Measurements from ENCODE around the gene HTT.

Gene HTT

DNA sequence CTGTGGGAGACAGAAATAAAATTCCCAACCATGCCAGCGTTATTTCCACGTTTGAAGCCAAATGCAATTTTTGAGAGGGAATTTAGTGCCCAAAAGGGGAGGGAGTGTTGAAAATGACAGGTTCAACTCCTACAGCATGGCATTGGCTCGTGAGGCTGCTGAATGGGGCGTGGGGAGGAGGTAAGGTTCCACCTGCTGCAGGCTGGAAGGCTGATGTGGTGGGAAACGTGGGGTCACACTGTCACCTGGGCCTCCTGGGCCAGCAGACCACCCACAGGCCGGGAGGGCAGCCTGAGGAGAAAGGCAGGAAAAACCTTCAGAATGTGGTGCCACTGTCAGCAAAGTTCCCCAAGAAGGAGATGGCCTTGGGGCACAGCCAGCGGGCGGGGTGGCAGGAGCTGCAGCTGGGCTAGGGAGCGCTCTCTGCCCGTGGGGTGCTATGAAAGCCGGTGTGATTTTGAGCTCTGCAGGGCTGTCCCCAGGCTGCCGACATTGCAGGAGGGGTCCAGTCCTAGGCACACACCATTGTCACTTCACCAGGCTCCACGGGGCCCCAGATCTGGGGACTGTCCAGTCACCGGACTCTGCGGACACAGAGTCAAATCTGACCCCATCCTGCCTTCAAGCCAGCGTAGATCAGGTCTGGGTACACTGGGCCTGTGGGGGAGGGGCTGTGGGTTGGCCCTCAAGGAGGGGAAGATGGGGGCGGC, 194.1 kb downstream of the HTT start:
- H3K27me3 Mint-ChIP-seq (ENCODE audit: low read depth): peaks cover 3% of the 10 kb centered on the region
- H3K27ac Mint-ChIP-seq: no peak overlapping the region

DNA sequence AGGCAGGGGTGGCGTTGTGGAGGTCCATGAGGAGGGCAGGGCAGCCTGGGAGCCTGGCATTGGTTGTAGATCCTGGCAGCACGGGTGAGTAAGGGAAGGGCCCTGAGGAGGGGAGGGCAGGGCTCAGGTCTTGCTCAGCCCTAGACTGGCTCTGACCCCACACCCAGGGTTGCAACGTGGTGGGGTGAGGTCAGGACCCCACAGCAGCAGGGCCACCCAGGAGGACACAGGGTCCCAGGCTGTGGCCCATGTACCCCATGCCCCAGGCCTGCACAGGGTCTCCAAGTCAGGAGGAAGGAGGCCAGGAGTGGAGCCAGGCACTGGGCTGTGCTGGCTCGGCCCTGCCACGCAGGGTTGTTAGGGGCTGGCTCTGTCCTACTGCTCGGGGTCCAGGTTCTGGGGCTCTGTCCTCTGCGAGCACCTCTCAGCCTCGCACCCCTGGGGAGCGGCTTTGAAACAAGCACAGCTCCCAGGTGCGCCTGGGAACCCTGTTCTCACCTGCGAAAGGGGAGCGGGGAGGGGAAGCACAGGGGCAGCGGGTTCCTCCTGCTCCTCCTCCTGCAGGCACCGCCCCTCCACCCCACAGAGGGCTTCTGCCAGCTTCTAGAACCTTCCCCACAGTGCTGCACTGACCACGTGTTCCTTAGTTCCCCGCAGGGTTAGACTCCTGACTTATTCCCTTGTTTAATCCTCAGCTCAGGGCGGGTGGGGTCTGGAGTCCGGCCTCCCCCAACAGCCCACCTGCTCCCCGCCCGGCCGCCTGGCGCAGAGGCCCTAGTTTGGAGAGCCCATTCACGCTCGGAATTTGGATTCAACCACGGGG, 194.8 kb downstream of the HTT start:
- Mint-ChIP-seq H3K27ac (no peak overlapping the region), H3K9me3 (no peaks in the 10 kb centered on the region), H3K4me1 (ENCODE audit: low read depth) (no peaks in the 10 kb centered on the region), H3K36me3 (ENCODE audit: low read depth) (no peaks in the 10 kb centered on the region), H3K27me3 (ENCODE audit: low read depth) (peaks cover 4% of the 10 kb centered on the region), H3K4me3 (no peak overlapping the region)

More for the DNA sequence above, 194.1 kb downstream of the HTT start:
- Mint-ChIP-seq H3K4me3 (no peak overlapping the region), H3K36me3 (ENCODE audit: low read depth) (no peaks in the 10 kb centered on the region), H3K9me3 (no peaks in the 10 kb centered on the region), H3K4me1 (ENCODE audit: low read depth) (no peaks in the 10 kb centered on the region)

DNA sequence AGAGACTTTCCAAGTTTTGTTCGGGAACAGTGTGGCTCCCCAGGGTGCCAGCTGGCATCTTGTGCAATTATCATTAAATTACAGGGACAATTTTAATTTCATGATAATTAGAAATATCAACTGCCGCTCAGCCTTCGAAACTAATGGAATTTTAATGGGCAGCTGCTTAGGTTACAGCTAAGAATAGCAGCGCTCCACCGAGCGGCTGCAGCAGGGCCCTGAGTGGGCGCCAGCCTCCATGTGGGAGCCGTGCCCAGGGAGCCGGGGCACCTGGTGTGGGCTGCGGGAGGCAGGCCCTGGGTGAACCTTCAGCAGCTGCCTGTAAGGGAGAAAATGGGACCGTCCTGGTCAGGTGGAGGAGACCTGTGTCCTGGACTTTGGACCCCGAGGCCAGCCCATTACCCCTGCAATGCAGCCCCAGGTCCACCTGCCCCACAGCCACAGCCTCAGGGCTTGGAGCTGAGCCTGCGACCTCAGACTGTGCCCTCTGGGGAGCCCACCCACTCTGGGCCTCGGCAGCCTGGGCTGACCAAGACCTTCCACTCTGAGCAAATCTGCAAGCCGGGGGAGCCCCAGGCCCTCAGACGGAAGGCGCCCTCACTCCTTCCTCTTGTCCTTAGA, 195.6 kb downstream of the HTT start:
- H3K9me3 Mint-ChIP-seq: no peaks in the 10 kb centered on the region
- peaks cover 4% of the 10 kb centered on the region for H3K27me3 Mint-ChIP-seq (ENCODE audit: low read depth)
- no peaks in the 10 kb centered on the region for H3K36me3 Mint-ChIP-seq (ENCODE audit: low read depth)
- H3K27ac Mint-ChIP-seq: no peak overlapping the region
- H3K4me3 Mint-ChIP-seq: no peak overlapping the region
- no peaks in the 10 kb centered on the region for H3K4me1 Mint-ChIP-seq (ENCODE audit: low read depth)

DNA sequence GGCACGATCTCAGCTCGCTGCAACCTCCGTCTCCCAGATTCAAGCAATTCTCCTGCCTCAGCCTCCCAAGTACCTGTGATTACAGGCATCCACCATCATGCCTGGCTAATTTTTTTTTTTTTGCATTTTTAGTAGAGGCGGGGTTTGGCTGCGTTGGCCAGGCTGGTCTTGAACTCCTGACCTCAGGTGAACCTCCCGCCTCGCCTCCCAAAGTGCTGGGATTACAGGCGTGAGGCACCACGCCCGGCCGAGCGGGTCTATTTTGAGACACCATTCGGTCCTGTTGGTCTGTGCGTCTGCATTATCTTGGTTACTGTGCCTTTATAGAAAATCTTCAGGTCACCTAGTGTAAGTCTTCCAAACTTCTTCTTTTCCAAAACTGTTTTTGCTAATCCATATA, 196.7 kb downstream of the HTT start:
- Mint-ChIP-seq H3K4me1 (ENCODE audit: low read depth) (peaks cover 6% of the 10 kb centered on the region), H3K27ac (no peak overlapping the region), H3K9me3 (no peaks in the 10 kb centered on the region), H3K36me3 (ENCODE audit: low read depth) (no peaks in the 10 kb centered on the region), H3K4me3 (no peak overlapping the region), H3K27me3 (ENCODE audit: low read depth) (peaks cover 4% of the 10 kb centered on the region)

DNA sequence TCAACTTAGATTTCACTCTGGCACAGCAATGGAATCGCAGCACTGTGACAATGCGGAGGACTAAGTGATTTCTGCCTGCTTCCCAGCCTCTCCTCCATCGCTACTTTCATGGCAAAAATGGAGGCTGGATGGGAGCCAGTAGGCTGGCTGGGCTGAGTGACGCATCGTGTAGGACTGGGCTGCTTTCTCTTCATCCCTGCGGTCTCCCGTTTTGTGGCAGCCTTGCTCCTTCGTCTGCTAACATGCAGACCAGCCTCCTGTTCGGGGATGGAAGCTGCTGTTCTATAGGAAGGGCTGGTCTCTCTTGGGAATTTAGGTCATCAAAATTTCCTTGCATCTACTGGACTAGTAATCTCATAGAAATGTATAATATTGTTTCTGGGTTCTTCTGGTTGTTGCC, 202.5 kb downstream of the HTT start:
- Mint-ChIP-seq H3K36me3 (ENCODE audit: low read depth) (peaks cover 6% of the 10 kb centered on the region), H3K27me3 (ENCODE audit: low read depth) (peaks cover 14% of the 10 kb centered on the region), H3K27ac (no peak overlapping the region), H3K4me3 (no peak overlapping the region), H3K4me1 (ENCODE audit: low read depth) (peaks cover 6% of the 10 kb centered on the region), H3K9me3 (peaks cover 7% of the 10 kb centered on the region)

DNA sequence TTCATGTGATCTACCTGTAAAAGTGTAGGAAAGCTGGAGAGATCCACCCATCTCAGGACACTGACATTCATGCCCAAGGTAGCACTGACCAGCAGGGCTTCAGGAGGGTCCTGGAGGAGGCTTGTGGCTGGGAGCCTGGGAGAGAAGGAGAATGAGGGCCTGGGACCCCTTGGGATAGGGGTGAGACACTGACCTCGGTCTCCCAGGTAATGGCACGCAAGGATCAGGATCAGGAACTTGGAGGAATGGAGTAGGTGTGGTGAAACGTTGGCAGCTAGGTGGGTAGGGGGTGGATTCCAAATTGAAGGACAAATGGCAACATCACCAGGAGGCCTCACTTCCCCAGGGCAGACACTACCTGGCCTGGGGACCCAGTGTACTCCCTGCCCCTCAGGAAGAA, 206.0 kb downstream of the HTT start:
- Mint-ChIP-seq H3K4me3 (no peak overlapping the region), H3K9me3 (peaks cover 7% of the 10 kb centered on the region), H3K27ac (no peak overlapping the region), H3K4me1 (ENCODE audit: low read depth) (peaks cover 6% of the 10 kb centered on the region), H3K36me3 (ENCODE audit: low read depth) (peaks cover 6% of the 10 kb centered on the region), H3K27me3 (ENCODE audit: low read depth) (peaks cover 17% of the 10 kb centered on the region)

DNA sequence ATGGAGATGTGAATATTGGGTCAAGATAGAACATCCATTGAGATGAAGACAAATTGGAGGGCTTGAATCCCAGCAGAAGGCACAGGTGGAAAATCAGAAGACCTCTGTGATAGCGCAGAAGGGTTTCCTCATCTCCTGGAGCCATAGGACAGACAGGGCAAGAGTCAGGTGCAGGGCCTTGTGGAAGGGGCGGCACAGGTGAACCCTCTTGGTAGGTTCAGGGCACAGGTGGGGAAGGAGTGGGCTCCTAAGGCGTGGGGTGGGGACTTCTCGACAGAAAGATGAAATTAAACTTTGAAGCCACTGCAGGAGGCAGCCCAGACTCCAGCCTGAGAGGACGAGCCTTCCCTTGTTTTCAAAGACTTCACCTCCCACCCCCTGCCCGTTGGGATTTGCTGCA, 209.0 kb downstream of the HTT start:
- Mint-ChIP-seq H3K27me3 (ENCODE audit: low read depth) (peaks cover 16% of the 10 kb centered on the region), H3K4me3 (no peak overlapping the region), H3K4me1 (ENCODE audit: low read depth) (no peaks in the 10 kb centered on the region), H3K27ac (no peak overlapping the region), H3K9me3 (peaks cover 5% of the 10 kb centered on the region), H3K36me3 (ENCODE audit: low read depth) (peaks cover 2% of the 10 kb centered on the region)

DNA sequence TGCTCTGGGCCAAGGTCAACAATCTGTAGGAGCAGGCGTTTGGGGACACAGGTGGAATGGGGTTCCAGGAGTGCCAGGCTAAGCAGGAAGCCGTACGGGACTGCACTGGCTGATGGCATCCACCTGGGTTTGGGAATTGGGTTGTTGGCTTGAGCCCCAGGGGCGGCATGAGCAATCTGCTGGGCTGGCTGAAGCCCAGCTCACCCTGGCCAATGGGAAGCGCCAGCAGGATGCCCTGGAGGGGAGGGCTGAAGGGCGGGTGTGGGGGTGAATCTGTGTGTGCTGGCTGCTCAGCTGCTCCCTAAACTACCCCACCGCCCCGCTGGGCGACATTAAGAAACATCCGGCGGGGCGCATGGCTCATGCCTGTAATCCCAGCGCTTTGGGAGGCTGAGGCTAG, 209.4 kb downstream of the HTT start:
- Mint-ChIP-seq H3K4me1 (ENCODE audit: low read depth) (no peaks in the 10 kb centered on the region), H3K4me3 (no peak overlapping the region), H3K27ac (no peak overlapping the region), H3K27me3 (ENCODE audit: low read depth) (peaks cover 15% of the 10 kb centered on the region), H3K9me3 (peaks cover 2% of the 10 kb centered on the region), H3K36me3 (ENCODE audit: low read depth) (peaks cover 1% of the 10 kb centered on the region)

DNA sequence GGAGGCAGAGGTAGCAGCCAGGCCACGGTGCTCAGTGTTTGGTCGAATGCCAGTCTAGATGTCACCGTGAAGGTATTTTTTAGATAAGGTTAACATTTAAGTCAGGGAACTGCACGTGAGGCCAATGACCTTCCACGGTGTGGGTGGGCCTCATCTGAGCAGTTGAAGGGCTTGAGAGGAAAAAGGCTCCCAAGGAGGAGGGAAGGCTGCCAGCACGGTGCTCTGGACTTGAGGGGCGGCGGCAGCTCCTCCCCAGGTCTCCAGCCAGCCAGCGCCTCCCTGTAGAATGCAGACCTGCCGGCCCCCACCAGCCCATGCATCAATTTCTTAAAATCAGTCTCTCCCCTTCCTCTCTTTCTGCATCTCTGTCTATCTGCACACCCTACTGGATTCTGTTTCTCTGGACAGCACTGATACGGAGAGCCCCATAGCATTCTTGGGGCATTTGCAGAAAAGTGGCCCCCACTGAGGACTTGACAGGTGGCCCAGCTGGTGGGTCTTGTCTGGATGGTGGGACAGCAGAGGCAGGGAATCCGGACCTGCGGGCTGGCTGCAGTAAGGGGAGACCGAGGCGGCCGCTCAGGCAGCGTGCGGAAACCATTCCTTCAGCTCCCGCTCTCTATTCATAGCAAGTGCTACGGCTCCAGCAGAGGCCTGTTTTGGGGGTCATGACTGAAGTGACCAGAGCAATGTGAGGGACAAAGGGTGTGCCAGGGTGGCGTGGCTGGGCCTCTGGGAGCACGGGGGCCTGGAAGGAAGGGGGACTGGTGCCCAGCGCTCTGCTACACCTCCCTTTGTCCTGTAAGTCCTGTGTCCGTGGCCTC, 210.5 kb downstream of the HTT start:
- Mint-ChIP-seq H3K27me3 (ENCODE audit: low read depth) (peaks cover 21% of the 10 kb centered on the region), H3K4me3 (no peak overlapping the region), H3K4me1 (ENCODE audit: low read depth) (no peaks in the 10 kb centered on the region), H3K27ac (no peak overlapping the region), H3K9me3 (no peaks in the 10 kb centered on the region), H3K36me3 (ENCODE audit: low read depth) (no peaks in the 10 kb centered on the region)

DNA sequence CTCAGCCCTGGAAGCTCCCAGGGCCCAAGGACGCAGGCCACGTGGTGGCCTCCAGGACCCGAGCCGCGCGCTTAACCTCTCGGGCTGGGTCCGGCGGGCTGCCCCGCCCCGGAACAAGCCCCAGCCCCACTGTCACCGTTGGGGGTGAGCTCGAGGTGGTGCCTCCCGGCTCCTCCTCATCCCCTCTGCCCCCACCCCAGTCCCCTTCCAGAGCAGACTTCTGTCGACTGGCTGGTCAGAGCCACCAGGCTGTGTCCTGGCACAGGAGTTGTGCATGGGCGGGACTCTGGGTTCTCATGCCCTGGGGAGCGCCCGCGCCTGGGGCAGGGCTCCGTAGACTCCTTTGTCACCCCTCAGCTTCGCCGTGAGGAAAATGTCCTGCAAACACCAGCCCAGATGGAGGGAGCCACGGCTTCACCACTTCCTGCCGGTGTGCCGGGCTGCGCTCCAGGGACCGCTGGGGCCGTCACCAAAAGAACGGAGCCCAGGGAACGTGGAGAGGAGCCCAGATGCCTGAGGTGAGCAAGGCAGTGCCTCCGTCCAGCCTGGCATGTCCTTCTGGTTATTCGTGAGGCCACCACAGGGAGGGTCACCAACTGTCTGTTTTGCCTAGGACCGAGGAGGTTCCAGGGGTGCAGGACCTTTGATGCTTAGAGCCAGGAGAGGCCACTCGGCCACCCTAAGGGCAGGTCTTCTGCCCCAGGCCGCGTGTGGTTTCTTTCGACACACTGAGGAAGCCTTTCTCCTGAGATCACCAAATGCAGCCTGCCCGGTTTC, 211.3 kb downstream of the HTT start:
- Mint-ChIP-seq H3K27ac (no peak overlapping the region), H3K27me3 (ENCODE audit: low read depth) (peaks cover 29% of the 10 kb centered on the region), H3K4me1 (ENCODE audit: low read depth) (no peaks in the 10 kb centered on the region), H3K4me3 (no peak overlapping the region), H3K36me3 (ENCODE audit: low read depth) (no peaks in the 10 kb centered on the region), H3K9me3 (no peaks in the 10 kb centered on the region)

DNA sequence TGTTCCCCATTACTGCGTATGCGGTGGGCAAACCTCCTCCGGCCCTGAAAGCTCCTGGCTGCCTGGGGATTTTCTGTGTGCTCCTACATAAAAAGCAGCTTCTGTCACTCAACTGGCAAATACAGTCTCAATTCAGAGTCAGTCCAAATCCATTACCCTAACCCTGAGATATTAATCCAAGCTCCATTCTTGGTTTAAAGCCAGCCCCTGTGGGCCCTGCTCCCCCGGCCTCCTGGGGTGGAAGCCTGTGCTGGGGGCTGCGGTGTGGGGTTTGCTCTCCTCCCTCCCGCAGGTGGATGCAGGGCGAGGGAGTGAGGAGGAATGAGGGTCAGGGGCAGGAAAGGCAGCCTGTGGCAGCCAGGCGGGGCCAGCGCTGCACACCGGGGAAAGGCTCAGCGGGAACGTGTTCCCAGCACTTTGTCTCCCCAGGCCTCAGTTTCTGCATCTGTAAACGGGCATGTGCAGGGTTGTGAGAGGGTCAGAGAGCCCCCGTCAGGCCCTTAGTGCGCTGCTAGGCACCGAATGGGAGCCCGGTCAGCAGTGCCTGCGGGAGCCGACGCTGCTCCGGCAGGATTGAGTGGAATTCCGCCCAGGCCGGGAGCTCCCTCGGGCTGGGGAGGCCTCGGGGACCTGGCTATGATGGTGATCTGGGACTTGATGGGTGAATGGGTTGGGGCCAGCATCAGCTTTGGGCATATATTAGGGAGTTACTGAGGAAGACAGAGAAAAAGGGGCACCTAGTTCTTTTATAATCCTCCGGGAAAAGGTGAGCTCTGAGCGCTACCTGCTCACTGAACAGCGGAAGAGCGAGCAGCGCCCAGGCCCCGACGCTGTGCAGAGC, 212.1 kb downstream of the HTT start:
- H3K4me1 Mint-ChIP-seq (ENCODE audit: low read depth): peaks cover 2% of the 10 kb centered on the region
- no peaks in the 10 kb centered on the region for H3K36me3 Mint-ChIP-seq (ENCODE audit: low read depth)
- peaks cover 36% of the 10 kb centered on the region for H3K27me3 Mint-ChIP-seq (ENCODE audit: low read depth)
- H3K4me3 Mint-ChIP-seq: no peak overlapping the region
- no peaks in the 10 kb centered on the region for H3K9me3 Mint-ChIP-seq
- no peak overlapping the region for H3K27ac Mint-ChIP-seq

DNA sequence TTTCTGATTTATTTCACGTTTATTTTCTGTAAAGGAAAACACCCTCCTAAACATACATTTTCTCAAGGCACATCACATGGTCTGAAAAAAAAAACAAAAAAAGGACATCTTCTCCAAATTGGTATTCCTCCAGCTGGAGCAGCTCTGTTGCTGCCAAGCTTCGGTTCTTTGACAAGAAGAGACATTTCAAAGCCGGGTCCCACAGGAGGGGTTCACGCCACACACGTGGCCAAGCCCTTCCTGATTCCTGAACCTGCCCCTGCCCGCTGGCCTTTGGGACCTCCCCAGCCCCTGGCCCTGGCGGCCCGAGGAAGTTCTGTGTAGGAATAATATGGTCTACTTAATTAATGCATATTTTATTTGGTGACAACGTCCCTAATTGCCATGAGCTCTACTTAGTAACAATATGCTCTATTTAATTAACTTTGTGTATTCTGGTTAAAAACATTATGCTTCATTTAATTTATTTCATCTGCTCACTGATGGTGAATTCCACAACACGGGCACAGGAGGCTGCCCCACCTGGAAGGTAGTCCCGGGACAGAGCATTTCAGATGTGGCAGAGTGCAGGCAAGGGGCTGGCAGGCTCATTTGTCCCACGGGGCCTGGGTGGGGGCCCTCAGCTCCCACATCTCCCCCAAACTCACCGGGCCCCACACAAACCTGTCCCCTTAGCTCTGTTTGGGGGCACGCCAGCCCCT, 212.9 kb downstream of the HTT start:
- Mint-ChIP-seq H3K36me3 (ENCODE audit: low read depth) (no peaks in the 10 kb centered on the region), H3K27me3 (ENCODE audit: low read depth) (peaks cover 42% of the 10 kb centered on the region), H3K9me3 (no peaks in the 10 kb centered on the region), H3K4me1 (ENCODE audit: low read depth) (peaks cover 6% of the 10 kb centered on the region), H3K27ac (no peak overlapping the region), H3K4me3 (no peak overlapping the region)
